GM12875 (cell line): ENCODE data around the gene FAM83B.
"Not testable (repeated sequence)": the region's sequence is repeated elsewhere in the genome, so short reads cannot be mapped to it uniquely, and the experiment has no call there.

Source experiments
- H3K4me3 ChIP-seq: one replicate; pipeline ENCODE4 v1.5.1; 2011; ENCODE audit warnings: low read depth, low read length, control low read depth
- CTCF ChIP-seq: IDR thresholded peaks from 2 replicates; pipeline ENCODE4 v1.5.1; 2011; ENCODE audit warnings: low read depth, mild to moderate bottlenecking, control low read depth, inconsistent platforms, low read length, moderate library complexity, borderline replicate concordance; ENCODE audit not compliant: insufficient read depth

FAM83B gene

GRCh38 chr6:54935739-54936138 lies 89.2 kb downstream of the FAM83B start:
- H3K4me3 ChIP-seq, result no peak overlapping the region
- no peak for TF ChIP-seq CTCF

- no peak for TF ChIP-seq CTCF
- H3K4me3 ChIP-seq, result no peak overlapping the region
Measured at GRCh38 chr6:54937371-54937770, 90.8 kb downstream of the FAM83B start.

GRCh38 chr6:54957698-54958097 lies 111.1 kb downstream of the FAM83B start:
- no peak for TF ChIP-seq CTCF
- no peak overlapping the region for H3K4me3 ChIP-seq

GRCh38 chr6:54958446-54958845 lies 111.9 kb downstream of the FAM83B start:
- no peak for TF ChIP-seq CTCF
- no peak overlapping the region for H3K4me3 ChIP-seq

GRCh38 chr6:54959820-54960219 lies 113.2 kb downstream of the FAM83B start:
- no peak overlapping the region for H3K4me3 ChIP-seq
- no peak for TF ChIP-seq CTCF

- not testable (repeated sequence) for H3K4me3 ChIP-seq
Measured at GRCh38 chr6:54961372-54961771, 114.8 kb downstream of the FAM83B start.

- no peak for TF ChIP-seq CTCF
- H3K4me3 ChIP-seq, result no peak overlapping the region
Measured at GRCh38 chr6:54970337-54970736, 123.8 kb downstream of the FAM83B start.

- H3K4me3 ChIP-seq, result no peak overlapping the region
- no peak for TF ChIP-seq CTCF
Measured at GRCh38 chr6:54971825-54972224, 125.3 kb downstream of the FAM83B start.

GRCh38 chr6:54979161-54979560 lies 132.6 kb downstream of the FAM83B start:
- not testable (repeated sequence) for H3K4me3 ChIP-seq
